K562 (cell line): Measurements from ENCODE around the gene DUSP10. TPM values are rescaled to one million over a fixed set of nuclear protein-coding genes. Genes with fewer than 3 reads are reported as not detected.

Experiments used
- ATAC-seq: fragments of 200-7000 bp; cut with Tn5 transposase; 3 replicates; pipeline ENCODE4 v1.9.1; 2020; ENCODE audit warnings: moderate library complexity
- BruUV-seq: library from RNA; stranded (reverse); fragments of 400-500 nt; replicated peaks from 2 replicates; lab custom pipeline; 2021; lab: Mats Ljungman, UMichigan
- CTCF ChIA-PET: fragments of 300-600 bp; formaldehyde crosslinking; extraction: SDS; loops from one replicate; lab custom pipeline; 2021; ENCODE audit warnings: low intra/inter-chr PET ratio; lab: Yijun Ruan, JAX
- POLR2A ChIA-PET: fragments of 300-600, 350-650 bp; sonication (Branson Sonifier 250); formaldehyde crosslinking; extraction: SDS; loops from one replicate; lab custom pipeline; 2021; ENCODE audit warnings: antibody characterized with exemption, inconsistent platforms; lab: Yijun Ruan, JAX
- DNase-seq, 4 experiments: peaks; one replicate each; pipeline versions ENCODE4 v3.0.0 to v3.0.0-alpha.2; 2011 to 2018; ENCODE audit warnings: low spot score in 3 of 4, mixed read lengths in 3 of 4; ENCODE audit errors: extremely low read depth in 1 of 4
- FAIRE-seq: peaks from 2 replicates; lab custom pipeline; 2011; peaks lifted over from hg19 to GRCh38; lab: Jason Lieb, UNC
- H2AFZ ChIP-seq: 2 replicates; pipeline ENCODE4 v1.6.0; 2011; ENCODE audit warnings: low read depth, low read length, control low read depth, inconsistent platforms
- H3K27ac ChIP-seq: fragments of 200-600 bp; 3 replicates; pipeline ENCODE4 v1.8.0; 2011; ENCODE audit warnings: low read depth, mild to moderate bottlenecking, control low read depth, inconsistent platforms, low read length, moderate library complexity, mixed read lengths; ENCODE audit errors: extremely low read depth
- H3K27me3 ChIP-seq, 2 experiments: fragments of 300-600 bp in 1 of 2; 2 replicates in 1 of 2; 3 replicates in 1 of 2; pipeline versions ENCODE4 v1.6.0 to v1.8.0; 2011; ENCODE audit warnings: inconsistent platforms in 2 of 2, low read length in 2 of 2, mild to moderate bottlenecking in 1 of 2, mixed read lengths in 1 of 2, moderate library complexity in 1 of 2; ENCODE audit not compliant: control insufficient read depth in 2 of 2, insufficient read depth in 2 of 2
- H3K36me3 ChIP-seq: fragments of 300-600 bp; 3 replicates; pipeline ENCODE4 v1.8.0; 2011; ENCODE audit warnings: mild to moderate bottlenecking, low read length, inconsistent platforms; ENCODE audit not compliant: control insufficient read depth, insufficient read depth
- H3K4me1 ChIP-seq, 2 experiments: fragments of 200-600 bp in 1 of 2; replicated peaks in 1 of 2; 2 replicates in 1 of 2; 3 replicates in 1 of 2; pipeline versions ENCODE4 v1.5.1 to v1.8.0; 2011; ENCODE audit warnings: inconsistent platforms in 2 of 2, low read length in 2 of 2, mild to moderate bottlenecking in 1 of 2, mixed read lengths in 1 of 2, moderate library complexity in 1 of 2; ENCODE audit not compliant: control insufficient read depth in 2 of 2, insufficient read depth in 2 of 2
- H3K4me2 ChIP-seq: 2 replicates; pipeline ENCODE4 v1.6.1; 2011; ENCODE audit warnings: low read length, control low read depth, inconsistent platforms, mixed read lengths; ENCODE audit not compliant: insufficient read depth
- H3K4me3 ChIP-seq: fragments of 200-600 bp; sonication (generic), shearing (Covaris generic); 2 replicates; pipeline ENCODE4 v1.5.1; 2016; ENCODE audit warnings: control low read depth, inconsistent platforms
- H3K79me2 ChIP-seq: fragments of 200-600 bp; 3 replicates; pipeline ENCODE4 v1.8.0; 2011; ENCODE audit warnings: low read length, inconsistent platforms; ENCODE audit not compliant: control insufficient read depth, insufficient read depth
- H3K9ac ChIP-seq, 2 experiments: 2 replicates each; pipeline versions ENCODE4 v1.6.0 to v1.6.1; 2011; ENCODE audit warnings: low read depth in 2 of 2, low read length in 2 of 2, control low read depth in 1 of 2, inconsistent platforms in 1 of 2, mild to moderate bottlenecking in 1 of 2, mixed read lengths in 1 of 2; ENCODE audit not compliant: insufficient read depth in 1 of 2
- H3K9me1 ChIP-seq: one replicate; pipeline ENCODE4 v1.6.0; 2011; ENCODE audit warnings: inconsistent platforms, mild to moderate bottlenecking, low read length, moderate library complexity; ENCODE audit not compliant: control insufficient read depth, insufficient read depth
- H3K9me3 ChIP-seq: replicated peaks from 2 replicates; pipeline ENCODE4 v1.5.1; 2011; ENCODE audit warnings: low read depth, low read length, inconsistent platforms; ENCODE audit not compliant: control insufficient read depth, insufficient read depth
- H4K20me1 ChIP-seq: replicated peaks from 2 replicates; pipeline ENCODE4 v1.6.1; 2011; ENCODE audit warnings: low read length, inconsistent platforms, mixed read lengths; ENCODE audit not compliant: control insufficient read depth, insufficient read depth
- HNRNPUL1 ChIP-seq: fragments of 200-400 bp; formaldehyde crosslinking; IDR thresholded peaks from 2 replicates; pipeline ENCODE4 v1.6.1; 2017; ENCODE audit warnings: low read length
- IRF9 ChIP-seq: fragments of 450-650 bp; IDR thresholded peaks from 2 replicates; pipeline ENCODE4 v1.6.1; 2016; ENCODE audit warnings: missing biosample characterization, missing genetic modification characterization
- MNT ChIP-seq, 2 experiments: fragments of 450-650 bp; conservative IDR thresholded peaks; 2 replicates each; pipeline ENCODE4 v1.6.1; 2017; ENCODE audit warnings: mild to moderate bottlenecking in 2 of 2, moderate library complexity in 2 of 2
- ZBTB12 ChIP-seq: fragments of 250-450 bp; sonication (Bioruptor Pico); IDR thresholded peaks from 2 replicates; pipeline ENCODE4 v1.4.0; 2020
- ZNF134 ChIP-seq: fragments of 250-450 bp; sonication (Bioruptor Pico); conservative IDR thresholded peaks from 2 replicates; pipeline ENCODE4 v1.4.0; 2020
- WGBS: fragments of 100-300 bp; shearing (Covaris generic); methylation state at CpG from one replicate; pipeline ENCODE4 v1.1.6; 2016; ENCODE audit warnings: low coverage, mixed read lengths; ENCODE audit not compliant: insufficient coverage; ENCODE audit errors: missing lambda C conversion rate; 5-methylcytosine and 5-hydroxymethylcytosine counted together
- in situ Hi-C: fragments of 300-500 bp; cut with MboI; formaldehyde crosslinking; loops from 4 replicates; pipeline ENCODE4 v1.15.0; 2018; ENCODE audit warnings: inconsistent platforms, mixed read lengths
- intact Hi-C: fragments of 100-400 bp; cut with micrococcal nuclease; formaldehyde crosslinking; loops from 2 replicates; pipeline ENCODE4 v1.14.2; 2022
- polyA plus RNA-seq, 8 experiments: library from polyadenylated mRNA; depleted of rRNA in 4 of 8; stranded (reverse) in 5 of 8; unstranded in 3 of 8; fragments of >200 nt; fragmentation: Nextera tagmentation in 2 of 8; fragmentation: Illumina TruSeq in 1 of 8; extraction: Ambion mirVana in 2 of 8; extraction: Trizol in 1 of 8; gene quantifications; 2 replicates each; pipeline versions ENCODE4 v1.2.1 to v1.2.3, GENCODE V29; 2011 to 2014; ENCODE audit warnings: inconsistent platforms in 1 of 8, missing spikeins in 1 of 8
- total RNA-seq, 7 experiments: library from RNA; depleted of rRNA in 6 of 7; stranded (reverse); fragments of >200 nt in 6 of 7; fragmentation: Illumina TruSeq in 2 of 7; extraction: Trizol in 2 of 7; gene quantifications; 2 replicates each; pipeline versions ENCODE4 v1.2.1 to v1.2.3, GENCODE V29; 2011 to 2021; ENCODE audit warnings: low replicate concordance in 1 of 7

The DUSP10 gene
- total and polyA plus RNA-seq, 9 of the 15 experiments (the other 6 are each of a cell fraction or from before 2014, with no cell fraction given) = 1.7 to 8.3 (median 6.1) TPM

GRCh38 chr1:221751226-221751887 lies 9.5 kb upstream of the DUSP10 start:
- Histone ChIP-seq H3K27me3 (no peaks in the 10 kb centered on the region), H3K4me2 (no peak overlapping the region), H3K9ac (no peak overlapping the region), H3K4me1 (no peaks in the 10 kb centered on the region), H3K9me3 (no peaks in the 10 kb centered on the region), H3K4me3 (no peak overlapping the region)
- TF ChIP-seq MNT (conservative IDR thresholded peaks at IDR 0.05) (no peak), HNRNPUL1 (no peak), ZBTB12 (CRISPR knock-in tag) (no peak), ZNF134 (CRISPR knock-in tag) (peak; percentile 86), IRF9 (no peak)
- TF ChIP-seq, all 486 proteins: peak for 1
- POLR2A ChIA-PET = no interaction called here
- Histone ChIP-seq H3K9me1 (no peaks in the 10 kb centered on the region), H4K20me1 (no peaks in the 10 kb centered on the region), H3K79me2 (no peaks in the 10 kb centered on the region), H3K36me3 (no peaks in the 10 kb centered on the region), H3K27ac (no peak overlapping the region), H2AFZ (no peak overlapping the region)
- FAIRE-seq = no peak
- 31% methylated on average over 4 of the region's 4 CpGs for WGBS
- in situ Hi-C loops (no loop called here), intact Hi-C loops (no loop called here)
- BruUV-seq = no TSS peak
- DNase-seq = no peak
- CTCF ChIA-PET = no interaction called here
- ATAC-seq = no peak
